ENCODE data around the gene CCM2L.
"Not testable (repeated sequence)": the region's sequence is repeated elsewhere in the genome, so short reads cannot be mapped to it uniquely, and the experiment has no call there.

Gene CCM2L

DNA sequence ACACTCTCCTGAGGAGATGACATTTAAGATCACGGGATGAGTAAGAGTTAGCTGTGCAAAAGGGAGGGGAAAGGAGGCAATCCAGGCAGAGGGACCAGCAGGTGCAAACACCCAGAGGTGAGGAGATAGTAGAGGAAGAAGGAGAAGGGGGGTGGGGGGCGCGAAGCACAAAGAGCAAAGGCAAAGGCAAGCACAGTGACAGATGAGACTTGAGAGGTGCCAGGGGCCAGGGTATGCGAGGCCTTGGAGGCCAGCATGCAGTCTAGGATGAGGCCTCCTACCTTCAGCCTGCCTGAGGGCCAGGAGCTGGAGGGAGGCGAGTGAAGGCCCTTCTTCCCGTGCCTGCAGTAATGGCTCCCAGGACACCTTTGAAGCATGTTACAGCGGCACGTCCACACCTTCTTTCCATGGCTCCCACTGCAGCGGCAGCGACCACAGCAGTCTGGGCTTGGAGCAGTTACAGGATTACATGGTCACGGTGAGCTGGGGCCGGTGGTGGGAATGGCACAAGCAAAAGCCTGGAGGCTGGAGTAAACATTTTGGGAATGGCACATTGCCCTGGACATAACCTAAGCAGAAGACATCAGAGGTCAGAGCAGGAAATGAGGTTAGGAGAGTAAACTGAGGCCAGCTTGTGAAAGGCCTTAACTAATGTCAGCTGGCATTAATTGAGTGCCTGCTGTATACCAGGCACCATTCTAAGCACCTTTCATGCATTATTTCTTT lies 18.6 kb downstream of the CCM2L start:
- no peak for DNase-seq (ENCODE audit: low read depth in 2 of 3, low spot score in 1 of 3)

DNA sequence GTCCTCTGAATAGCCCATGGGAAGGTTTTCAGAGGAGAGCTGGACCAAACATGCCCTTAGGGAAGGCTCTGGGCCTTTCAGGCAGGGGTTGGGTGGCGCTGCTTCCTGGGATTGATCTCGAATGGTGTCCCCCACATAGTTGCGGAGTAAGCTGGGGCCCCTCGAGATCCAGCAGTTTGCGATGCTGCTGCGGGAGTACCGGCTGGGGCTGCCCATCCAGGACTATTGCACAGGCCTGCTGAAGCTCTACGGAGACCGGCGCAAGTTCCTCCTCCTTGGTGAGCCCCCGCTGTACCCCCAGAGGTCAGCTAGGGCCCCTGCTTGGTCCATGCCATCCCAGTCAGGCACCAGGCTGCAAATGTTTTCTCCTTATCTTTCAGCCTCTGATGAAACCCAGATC lies 19.3 kb downstream of the CCM2L start:
- DNase-seq (ENCODE audit: low read depth in 2 of 3, low spot score in 1 of 3) = no peak

DNA sequence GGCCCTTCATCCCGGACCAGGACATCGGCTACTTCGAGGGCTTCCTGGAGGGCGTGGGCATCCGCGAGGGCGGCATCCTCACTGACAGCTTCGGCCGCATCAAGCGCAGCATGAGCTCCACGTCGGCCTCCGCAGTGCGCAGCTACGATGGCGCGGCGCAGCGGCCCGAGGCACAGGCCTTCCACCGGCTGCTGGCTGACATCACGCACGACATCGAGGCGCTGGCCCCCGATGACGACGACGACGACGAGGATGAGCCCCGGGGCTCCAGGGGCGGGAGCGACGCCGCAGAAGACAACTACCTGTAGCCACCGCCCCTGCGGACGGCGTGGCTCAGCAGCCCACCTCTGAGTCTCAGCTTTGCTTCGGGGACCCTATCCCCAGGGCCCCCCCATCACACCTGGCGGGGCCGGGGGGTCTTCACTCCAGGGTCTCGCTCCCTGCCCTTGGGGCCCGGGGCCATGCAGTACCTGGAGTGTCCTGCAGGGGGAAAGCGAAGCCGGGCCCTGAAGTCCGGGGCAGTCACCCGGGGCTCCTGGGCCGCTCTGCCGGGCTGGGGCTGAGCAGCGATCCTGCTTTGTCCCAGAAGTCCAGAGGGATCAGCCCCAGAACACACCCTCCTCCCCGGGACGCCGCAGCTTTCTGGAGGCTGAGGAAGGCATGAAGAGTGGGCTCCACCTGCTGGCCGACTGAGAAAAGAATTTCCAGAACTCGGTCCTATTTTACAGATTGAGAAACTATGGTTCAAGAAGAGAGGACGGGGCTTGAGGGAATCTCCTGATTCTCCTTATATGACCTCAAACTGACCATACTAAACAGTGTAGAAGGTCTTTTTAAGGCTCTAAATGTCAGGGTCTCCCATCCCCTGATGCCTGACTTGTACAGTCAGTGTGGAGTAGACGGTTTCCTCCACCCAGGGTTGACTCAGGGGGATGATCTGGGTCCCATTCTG lies 21.0 kb downstream of the CCM2L start:
- DNase-seq (ENCODE audit: low read depth in 2 of 3, low spot score in 1 of 3) = peak in 2 of 3 donors; percentile 39 to 47

DNA sequence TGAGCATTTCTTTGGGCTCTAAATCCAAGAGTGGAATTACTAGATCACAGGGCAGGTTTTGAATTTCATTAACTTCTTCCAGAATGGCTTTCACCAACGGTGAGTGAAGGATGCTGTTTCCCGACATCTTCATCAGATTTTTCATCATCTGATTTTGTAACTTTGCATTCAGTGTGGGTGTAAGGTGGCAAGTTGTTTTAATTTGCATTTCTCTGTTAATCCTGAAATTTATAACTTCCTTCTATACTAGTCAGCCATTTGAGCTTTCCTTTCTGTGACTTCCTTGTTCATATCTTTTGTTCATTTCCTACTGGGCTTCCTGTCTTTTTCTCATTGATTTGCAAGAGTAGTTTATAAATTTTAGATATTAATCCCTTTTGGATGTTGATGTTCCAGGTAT lies 23.1 kb downstream of the CCM2L start:
- DNase-seq (ENCODE audit: low read depth in 2 of 3, low spot score in 1 of 3) = no peak

DNA sequence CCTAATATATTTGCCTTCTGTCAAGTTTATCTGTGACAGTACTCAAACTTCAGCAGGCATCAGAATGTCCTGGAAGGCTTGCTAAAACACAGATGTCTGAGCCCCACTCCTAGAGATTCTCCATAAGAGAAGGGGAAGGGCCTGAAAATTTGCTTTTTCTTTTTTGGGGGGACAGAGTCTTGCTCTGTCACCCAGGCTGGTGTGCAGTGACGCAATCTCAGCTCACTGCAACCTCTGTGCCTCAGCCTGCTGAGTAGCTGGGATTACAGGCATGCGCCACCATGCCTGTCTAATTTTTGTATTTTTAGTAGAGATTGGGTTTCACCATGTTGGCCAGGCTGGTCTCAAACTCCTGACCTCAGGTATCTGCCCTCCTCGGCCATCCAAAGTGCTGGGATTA lies 23.5 kb downstream of the CCM2L start:
- DNase-seq (ENCODE audit: low read depth in 2 of 3, low spot score in 1 of 3) = not testable (repeated sequence)

DNA sequence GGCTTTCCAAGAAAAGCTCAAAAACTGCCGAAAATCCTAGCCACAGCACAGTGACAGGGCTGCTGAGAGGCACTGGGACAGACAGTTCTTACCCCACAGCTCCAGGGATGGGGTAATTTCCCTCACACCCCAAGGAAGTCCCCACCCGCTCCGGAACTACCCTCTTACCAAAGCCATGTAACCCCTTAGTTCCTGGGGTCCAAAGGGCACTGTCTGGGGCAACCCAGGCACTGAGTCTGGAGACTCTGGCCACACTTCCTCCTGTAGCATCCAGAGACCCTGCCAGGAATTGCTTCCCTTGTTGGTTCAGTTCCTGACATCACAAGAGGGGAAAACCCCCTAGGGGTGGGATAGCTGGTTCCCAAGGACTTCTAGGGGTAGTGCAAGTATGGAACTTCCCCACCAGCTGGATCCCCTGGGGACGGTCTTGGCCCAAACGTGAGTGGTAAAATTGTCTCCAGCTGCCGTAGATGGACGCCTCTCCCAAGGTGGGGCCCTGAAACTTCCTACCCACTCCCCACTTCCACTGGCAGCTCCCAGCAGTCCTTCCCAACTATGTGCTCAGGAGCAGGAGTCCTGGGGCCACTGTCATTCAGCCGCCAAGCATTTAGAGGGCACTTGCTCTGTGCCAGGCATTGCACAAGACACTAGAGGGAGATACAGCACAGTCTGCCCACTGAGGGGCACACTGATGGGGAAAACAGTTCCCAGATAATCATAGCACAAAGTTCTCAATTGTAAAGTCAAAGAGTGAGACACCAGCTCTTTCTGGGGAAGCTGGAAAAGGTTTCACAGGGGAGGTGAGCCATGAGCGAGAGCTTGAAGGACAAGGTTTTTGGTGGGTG lies 24.6 kb downstream of the CCM2L start:
- no peak for DNase-seq (ENCODE audit: low read depth in 2 of 3, low spot score in 1 of 3)

DNA sequence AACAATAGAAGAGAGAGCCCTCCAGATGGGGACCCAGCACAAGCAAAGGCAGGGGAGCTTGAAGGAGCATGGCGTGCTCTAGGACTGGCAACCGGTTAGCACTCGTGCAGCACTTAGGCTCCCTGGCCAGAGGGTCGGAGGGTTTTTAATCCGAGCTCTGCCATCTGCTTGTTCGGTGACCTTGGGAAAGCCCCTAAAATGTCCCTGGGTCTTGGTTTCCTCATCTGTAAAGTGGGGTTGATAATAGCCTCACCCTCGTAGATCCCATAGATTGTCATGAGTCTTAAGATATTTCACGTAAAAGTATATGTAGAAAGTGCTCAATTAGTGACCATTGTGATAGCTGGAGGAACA lies 25.2 kb downstream of the CCM2L start:
- no peak for DNase-seq (ENCODE audit: low read depth in 2 of 3, low spot score in 1 of 3)

DNA sequence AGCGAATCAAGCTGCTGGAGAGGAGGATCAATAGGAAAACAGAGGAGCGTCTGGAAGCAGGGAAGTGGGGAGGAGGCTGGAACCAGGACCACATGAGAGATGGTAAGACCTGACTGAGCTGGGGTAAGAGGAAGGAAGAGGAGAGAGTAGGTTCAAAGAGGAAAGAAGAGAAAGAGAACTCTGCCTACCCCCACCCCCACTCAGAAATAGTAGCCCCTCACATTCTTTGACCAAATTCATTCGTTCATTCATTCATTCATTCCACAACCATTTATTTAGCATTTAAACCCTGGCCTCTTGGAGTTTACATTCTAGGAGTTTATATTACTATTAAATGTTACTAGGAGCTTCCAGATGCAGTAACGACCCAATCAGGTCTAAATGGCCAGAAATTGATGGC lies 26.0 kb downstream of the CCM2L start:
- no peak for DNase-seq (ENCODE audit: low read depth in 2 of 3, low spot score in 1 of 3)

DNA sequence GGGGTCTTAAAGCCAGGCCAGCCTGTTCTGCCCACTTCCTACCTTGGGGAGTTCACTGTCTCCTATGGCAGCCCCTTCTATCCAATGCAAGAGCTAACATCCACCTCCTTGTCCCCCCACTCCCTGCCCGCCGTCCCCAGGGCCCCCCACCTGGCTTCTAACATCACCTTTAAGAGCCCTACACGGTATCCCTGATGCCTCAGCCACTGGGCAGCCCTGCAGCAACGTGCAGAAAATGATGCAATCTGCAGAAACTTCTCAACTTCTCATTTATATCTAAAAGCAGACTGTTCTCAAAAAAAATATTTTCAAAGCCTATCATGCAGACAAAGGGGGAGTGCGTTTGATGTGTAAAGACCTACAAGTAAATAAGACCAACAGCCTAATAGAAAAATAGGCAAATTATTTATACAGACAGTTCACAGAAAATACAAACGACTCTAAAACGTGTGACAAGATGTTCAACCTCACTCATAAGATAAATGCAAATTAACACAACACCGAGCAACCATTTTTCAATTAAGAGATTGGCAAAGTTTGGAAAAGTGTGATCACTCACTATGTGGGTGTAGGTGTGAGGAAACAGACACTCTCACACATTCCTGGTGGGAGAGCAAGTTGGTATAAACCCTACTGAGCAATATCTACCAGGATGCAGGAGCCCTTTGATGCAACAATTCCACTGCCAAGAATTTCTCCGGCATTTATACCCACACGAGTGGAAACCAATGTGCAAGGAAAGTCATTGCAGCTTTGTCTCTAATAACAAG lies 26.7 kb downstream of the CCM2L start:
- no peak for DNase-seq (ENCODE audit: low read depth in 2 of 3, low spot score in 1 of 3)

DNA sequence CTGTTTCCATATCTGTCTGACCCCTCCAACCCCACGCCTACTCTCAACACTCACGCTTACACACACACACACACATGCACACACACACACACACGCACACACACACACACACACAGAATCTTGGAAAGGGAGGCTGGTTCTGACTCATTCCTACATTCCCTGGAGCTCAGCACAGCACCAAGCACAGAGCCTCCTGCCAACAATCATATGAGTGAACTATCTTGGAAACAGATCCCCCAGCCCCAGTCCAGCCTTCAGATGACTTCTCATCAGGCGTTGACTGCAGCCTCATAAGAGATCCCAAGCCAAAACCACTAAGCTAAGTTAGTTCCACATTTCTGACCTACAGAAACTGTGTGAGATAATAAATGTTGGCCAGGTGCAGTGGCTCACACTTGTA lies 27.7 kb downstream of the CCM2L start:
- DNase-seq (ENCODE audit: low read depth in 2 of 3, low spot score in 1 of 3) = no peak

DNA sequence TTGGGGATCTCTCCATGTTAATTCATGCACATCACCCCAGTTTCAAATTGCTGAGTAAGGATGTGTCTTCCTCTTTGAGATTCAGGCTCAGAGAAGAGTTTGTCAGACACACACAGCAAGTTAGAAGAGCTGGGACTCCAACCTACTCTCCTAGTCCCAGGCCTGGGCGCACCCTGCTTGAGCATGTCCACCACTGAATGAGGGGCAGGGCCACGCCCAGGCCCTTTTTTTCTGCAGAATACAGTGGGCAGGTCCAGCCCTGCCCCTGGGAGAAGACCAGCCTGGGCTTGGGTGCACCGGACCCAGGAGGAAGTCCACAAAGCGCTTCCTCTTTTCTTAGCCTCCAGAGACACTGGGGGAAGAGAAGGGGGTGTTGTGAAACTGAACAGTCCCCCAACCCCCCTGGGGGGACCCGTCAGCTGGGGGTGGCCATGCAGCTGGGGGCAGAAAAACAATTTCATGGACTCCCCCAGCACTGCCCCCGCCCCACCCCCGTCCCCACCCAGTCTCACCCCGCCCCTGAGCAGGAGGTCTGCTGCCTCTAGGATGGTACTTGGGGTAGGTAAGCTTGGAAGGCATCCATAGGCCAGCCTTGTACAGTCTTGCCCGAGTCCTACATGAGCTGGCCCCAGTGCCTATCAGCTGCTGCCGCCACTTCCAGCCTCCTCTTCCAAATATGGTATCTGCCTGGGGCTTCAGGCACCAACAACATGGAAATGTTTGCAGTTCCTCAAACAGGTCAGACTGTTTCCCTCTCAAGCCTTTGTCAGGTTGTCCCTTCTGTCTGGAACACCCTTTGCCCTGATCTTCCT lies 30.1 kb downstream of the CCM2L start:
- DNase-seq (ENCODE audit: low read depth in 2 of 3, low spot score in 1 of 3) = no peak

DNA sequence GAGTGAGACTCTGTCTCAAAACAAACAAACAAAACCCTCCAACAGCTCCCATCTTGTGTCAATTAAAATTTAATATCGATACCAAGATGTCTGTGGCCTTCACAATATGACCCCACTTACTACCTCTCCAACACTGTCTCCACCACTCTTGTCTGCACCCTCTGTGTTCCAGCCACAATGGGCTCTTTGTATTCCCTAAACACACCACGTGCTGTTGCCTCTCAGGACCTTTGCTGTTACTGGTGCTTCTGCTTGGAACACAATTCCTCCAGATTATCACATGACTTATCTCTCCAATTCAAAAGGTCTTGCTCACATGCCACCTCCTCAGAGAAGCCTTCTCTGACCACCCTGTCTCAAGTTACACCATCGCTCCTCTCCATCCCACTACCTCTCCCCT lies 35.8 kb downstream of the CCM2L start:
- DNase-seq (ENCODE audit: low read depth in 2 of 3, low spot score in 1 of 3) = no peak

DNA sequence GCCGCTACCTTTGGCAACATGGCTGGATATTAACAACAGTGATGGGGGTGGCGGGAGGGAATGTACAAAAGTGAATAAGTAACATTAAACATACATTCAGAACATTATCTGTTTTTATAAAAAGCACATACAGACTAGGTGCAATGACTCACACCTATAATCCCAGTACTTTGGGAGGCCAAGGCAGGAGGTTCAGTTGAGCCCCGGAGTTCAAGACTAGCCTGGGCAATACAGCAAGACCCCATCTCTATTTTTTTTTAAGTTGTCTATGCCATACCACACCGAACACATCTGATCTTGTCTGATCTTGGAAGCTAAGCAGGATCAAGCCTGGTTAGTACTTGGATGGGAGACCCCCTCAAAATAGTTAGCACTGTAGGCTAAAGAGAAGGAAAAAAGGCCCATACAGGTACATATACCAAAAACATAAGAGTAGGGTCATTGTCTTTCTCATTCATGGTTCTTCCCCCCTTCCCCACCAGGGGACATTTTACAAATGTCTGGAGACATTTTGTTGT lies 40.1 kb downstream of the CCM2L start:
- no peak for DNase-seq (ENCODE audit: low read depth in 2 of 3, low spot score in 1 of 3)

DNA sequence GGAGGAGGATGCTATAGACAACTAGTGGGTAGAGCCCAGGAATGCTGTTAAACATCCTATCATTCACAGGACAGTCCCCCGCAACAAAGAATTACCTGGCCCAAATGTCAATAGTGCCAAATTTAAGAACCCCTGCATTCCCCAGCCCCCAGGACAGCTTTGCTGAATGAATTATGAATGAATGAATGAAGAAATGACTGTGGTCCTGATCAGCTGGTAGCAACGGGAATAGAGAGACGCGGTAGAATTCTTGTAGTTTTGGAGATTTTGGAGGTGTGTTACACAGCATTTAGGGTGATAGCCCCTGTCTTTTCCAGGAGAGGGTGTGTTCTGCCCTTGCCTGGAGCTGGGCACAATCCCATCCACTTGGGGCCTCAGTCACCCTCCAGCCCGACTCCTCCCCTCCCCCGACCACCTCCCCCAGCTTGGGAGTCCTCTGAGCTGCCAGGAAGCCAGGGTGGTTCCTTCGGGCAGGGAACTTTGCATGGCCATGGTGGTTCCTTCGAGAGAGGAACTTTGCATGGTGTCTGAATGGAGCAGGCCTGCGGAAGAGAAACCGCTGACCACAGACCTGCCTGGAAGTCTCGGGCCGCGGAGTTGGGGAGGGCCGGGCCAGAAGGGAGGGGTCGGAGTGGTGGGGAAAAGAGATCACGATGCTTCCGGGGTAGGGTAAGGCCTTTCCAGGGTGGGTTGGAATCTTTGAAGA lies 40.8 kb downstream of the CCM2L start:
- no peak for DNase-seq (ENCODE audit: low read depth in 2 of 3, low spot score in 1 of 3)

DNA sequence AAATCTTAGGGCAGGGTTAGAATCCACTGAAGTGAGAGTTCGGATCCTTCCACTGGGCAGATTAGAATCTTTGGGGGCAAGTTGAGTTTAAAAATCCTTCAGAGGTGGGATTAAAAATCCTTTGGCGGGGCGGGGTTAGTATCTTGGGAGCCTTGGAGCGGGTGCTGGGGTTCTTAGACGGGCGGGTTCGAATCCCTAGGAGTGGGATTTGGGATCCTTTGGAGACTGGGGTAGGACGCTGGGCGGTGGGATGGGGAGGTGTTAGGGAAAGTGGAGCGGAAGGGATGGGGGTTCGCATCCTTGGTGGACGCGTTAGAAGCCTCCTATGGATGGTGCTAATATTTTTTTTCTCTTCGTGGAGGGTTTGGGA lies 41.5 kb downstream of the CCM2L start:
- DNase-seq (ENCODE audit: low read depth in 2 of 3, low spot score in 1 of 3) = no peak

DNA sequence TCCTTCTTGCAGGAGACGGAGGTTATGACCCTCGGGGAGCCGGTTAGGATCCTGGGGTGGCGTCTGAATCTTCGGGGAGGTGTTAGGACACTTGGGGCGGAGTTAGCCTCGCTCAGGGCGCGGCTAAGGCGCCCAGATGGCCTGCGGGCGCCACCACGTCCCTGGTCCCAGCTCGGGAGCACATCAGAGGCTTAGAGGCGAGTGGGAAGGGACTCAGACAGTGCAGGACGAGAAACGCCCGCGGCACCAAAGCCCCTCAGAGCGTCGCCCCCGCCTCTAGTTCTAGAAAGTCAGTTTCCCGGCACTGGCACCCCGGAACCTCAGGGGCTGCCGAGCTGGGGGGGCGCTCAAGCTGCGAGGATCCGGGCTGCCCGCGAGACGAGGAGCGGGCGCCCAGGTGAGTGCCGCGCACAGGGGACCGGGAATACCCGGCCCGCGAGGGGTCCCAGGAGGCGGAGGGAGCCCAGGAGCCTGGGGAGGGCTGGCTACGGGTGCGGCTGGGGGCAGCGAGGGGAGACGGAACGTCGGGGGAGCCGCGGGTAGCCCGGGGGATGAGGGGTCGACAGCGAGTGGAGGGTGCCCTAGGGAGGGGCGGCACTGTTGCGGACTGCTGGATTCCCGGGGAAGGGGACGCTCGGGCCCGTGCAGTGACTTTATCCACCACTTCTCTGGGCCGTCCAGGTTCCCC lies 42.0 kb downstream of the CCM2L start, which contains the start of gene HCK:
HCK (plus strand) TSS at position 153 of the 688 bp plus-strand sequence.
- DNase-seq (ENCODE audit: low read depth in 2 of 3, low spot score in 1 of 3) = no peak

DNA sequence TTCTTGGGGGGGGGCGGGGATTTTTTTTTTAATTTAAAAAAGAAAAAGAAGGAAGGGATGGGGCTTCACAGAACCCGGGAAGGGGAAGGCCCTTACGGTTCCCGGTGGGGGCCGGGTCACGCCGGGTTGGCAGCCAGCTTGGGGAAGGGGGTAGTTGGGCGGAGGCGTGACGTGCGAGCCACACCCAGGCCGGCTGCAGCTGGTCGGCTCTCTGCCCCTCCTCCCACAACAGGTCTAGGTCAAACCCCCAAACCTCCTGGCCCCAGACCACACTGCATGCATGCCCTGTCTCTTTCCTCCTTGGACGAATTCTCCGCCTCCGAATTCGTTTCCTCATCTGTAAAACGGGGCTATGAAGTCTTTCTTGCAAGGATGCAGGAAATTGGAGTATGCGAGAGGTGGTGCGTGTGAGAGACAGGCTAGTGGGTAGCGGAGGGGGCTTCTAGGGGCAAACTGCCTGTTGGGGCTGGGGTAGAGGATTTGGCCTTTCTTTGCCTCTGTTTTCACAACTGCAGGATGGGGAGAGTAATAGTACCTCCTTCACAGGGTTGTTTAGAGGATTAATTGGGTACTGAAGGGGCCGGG lies 42.6 kb downstream of the CCM2L start:
- DNase-seq (ENCODE audit: low read depth in 2 of 3, low spot score in 1 of 3) = no peak

DNA sequence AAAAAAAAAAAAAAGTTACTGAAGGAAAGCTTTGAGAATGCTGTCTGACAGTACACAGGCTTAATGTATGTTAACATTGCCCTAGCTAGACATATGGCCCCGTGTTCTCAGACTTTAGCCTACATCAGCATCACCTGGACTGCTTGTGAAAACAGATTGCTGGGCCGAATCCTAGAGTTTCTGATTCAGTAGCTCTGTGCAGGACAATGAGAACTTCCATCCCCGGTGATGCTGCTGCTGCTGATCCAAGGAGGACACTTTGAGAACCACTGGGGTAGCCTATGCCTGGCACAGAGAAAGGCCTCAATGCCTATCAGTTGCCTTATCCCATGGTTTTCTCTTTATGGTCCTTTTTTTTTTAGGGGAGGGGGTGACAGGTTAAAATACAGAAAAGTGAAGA lies 43.4 kb downstream of the CCM2L start:
- no peak for DNase-seq (ENCODE audit: low read depth in 2 of 3, low spot score in 1 of 3)

Measured in stimulated activated CD4-positive, alpha-beta T cell treated with anti-CD3 and anti-CD28 coated beads, Interleukin-12 subunit alpha, Interleukin-12 subunit beta, amount 100 ng/mL, for 48 hours (primary cell).